NCI-H128 (cell line): ENCODE data around the gene NUDT10.
"Not testable (repeated sequence)": the region's sequence is repeated elsewhere in the genome, so short reads cannot be mapped to it uniquely, and the experiment has no call there.

ENCODE experiments used
- DNase-seq: peaks from one replicate; lab custom pipeline; 2025; ENCODE audit not compliant: unreplicated experiment; lab: John Stamatoyannopoulos, UW

NUDT10 gene

GRCh38 chrX:51332188-51332942 lies at the start of gene NUDT10:
TSS of gene NUDT10 (plus strand) at chrX:51332822. CDS start at chrX:51332966, 144 bp downstream.
- no peak for DNase-seq

- no peak for DNase-seq
Measured at GRCh38 chrX:51292421-51292820, 40.2 kb upstream of the NUDT10 start.

GRCh38 chrX:51296138-51296537 lies 36.5 kb upstream of the NUDT10 start:
- no peak for DNase-seq

GRCh38 chrX:51316271-51316670 lies 16.4 kb upstream of the NUDT10 start:
- no peak for DNase-seq

GRCh38 chrX:51332943-51333785 lies 542 bp downstream of the NUDT10 start:
- not testable (repeated sequence) for DNase-seq

- no peak for DNase-seq
Measured at GRCh38 chrX:51334276-51334675, 1.7 kb downstream of the NUDT10 start.

GRCh38 chrX:51336584-51336983 lies 4.0 kb downstream of the NUDT10 start:
- no peak for DNase-seq

- no peak for DNase-seq
Measured at GRCh38 chrX:51361251-51361650, 28.6 kb downstream of the NUDT10 start.

GRCh38 chrX:51376672-51377071 lies 44.0 kb downstream of the NUDT10 start:
- no peak for DNase-seq
